Endothelial cell of umbilical vein (primary cell): Measurements from ENCODE around the gene STON2.

ENCODE experiments used
- CTCF ChIP-seq, 2 donors: IDR thresholded peaks; 1 replicate in 1 of 2; 2 replicates in 1 of 2; pipeline ENCODE4 v1.5.1; 2011; ENCODE audit warnings: low read length in 2 of 2, mild to moderate bottlenecking in 2 of 2, moderate library complexity in 2 of 2, control low read depth in 1 of 2, inconsistent platforms in 1 of 2, low read depth in 1 of 2; ENCODE audit not compliant: insufficient read depth in 1 of 2; ENCODE audit errors: extremely low read depth in 1 of 2
- EZH2 ChIP-seq: IDR thresholded peaks from 2 replicates; pipeline ENCODE4 v1.6.1; 2012; ENCODE audit warnings: borderline replicate concordance, low read depth, mild to moderate bottlenecking, moderate library complexity, low read length, inconsistent platforms; ENCODE audit not compliant: severe bottlenecking
- GATA2 ChIP-seq: IDR thresholded peaks from 2 replicates; pipeline ENCODE4 v1.7.0; 2011; ENCODE audit warnings: low read depth, mild to moderate bottlenecking, moderate library complexity, mixed read lengths, low read length; ENCODE audit not compliant: insufficient read length, insufficient read depth
- POLR2A ChIP-seq: IDR thresholded peaks from 2 replicates; pipeline ENCODE4 v1.6.1; 2012; ENCODE audit warnings: low read depth, mild to moderate bottlenecking, control low read depth, low read length
- POLR2AphosphoS5 ChIP-seq: IDR thresholded peaks from 2 replicates; pipeline ENCODE4 v1.6.1; 2012; ENCODE audit warnings: low read depth, mild to moderate bottlenecking, control low read depth, low read length, moderate library complexity; ENCODE audit not compliant: insufficient read depth

GRCh38 chr14:81221579-81222102 is 178.5 kb downstream of the STON2 start:
- TF ChIP-seq POLR2A: no peak
- TF ChIP-seq CTCF (IDR thresholded peaks at IDR 0.05; ENCODE audit: extremely low read depth in 1 of 2, insufficient read depth in 1 of 2, low read depth in 1 of 2, low read length in 2 of 2): no peak
- TF ChIP-seq POLR2AphosphoS5: no peak
- no peak for TF ChIP-seq GATA2
- TF ChIP-seq EZH2: no peak
